Mesangial cell (primary cell): ENCODE data around the gene ACKR3. TPM values are rescaled to one million over a fixed set of nuclear protein-coding genes. Genes with fewer than 3 reads are reported as not detected.

Source experiments
- total RNA-seq: library from RNA; depleted of rRNA; stranded (reverse); fragments of >200 nt; gene quantifications from 2 replicates; pipeline ENCODE4 v1.2.3, GENCODE V29; 2015

Gene ACKR3
- total RNA-seq = 0.49 and 3.2 TPM in 2 replicates

DNA sequence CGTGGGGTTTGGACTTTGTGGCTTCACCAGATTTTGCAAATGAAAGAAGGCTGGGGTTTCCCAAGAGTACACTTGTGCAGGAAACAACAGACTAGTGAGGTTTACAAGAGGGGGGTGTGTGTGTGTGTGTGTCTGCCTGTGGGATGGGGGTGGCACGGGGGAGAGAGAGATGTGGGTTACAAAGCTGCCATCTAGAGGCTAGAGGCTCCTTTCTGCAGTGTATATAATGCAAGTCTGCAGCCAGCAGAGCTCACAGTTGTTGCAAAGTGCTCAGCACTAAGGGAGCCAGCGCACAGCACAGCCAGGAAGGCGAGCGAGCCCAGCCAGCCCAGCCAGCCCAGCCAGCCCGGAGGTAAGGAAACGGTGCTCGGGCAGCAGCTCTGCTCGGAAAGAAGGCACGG, at the start of gene ACKR3:
TSS of gene ACKR3 (plus strand) at position 253 of the 401 bp plus-strand sequence. CDS start 10,641 bp downstream, outside the sequence.

